HL-60 (cell line): Measurements from ENCODE around the gene MFAP5.

Source experiments
- DNase-seq, 2 experiments: peaks; one replicate each; pipeline ENCODE4 v3.0.0-alpha.2; 2010 to 2020; ENCODE audit warnings: low read depth in 1 of 2, low spot score in 1 of 2
- H3K27ac ChIP-seq: fragments of 250-450 bp; sonication (Bioruptor Pico); replicated peaks from 2 replicates; pipeline ENCODE4 v1.5.1; 2020; ENCODE audit warnings: mild to moderate bottlenecking, moderate library complexity
- H3K27me3 ChIP-seq: fragments of 250-450 bp; sonication (Bioruptor Pico); 2 replicates; pipeline ENCODE4 v1.5.1; 2021; ENCODE audit warnings: mild to moderate bottlenecking, moderate library complexity; ENCODE audit not compliant: insufficient read depth, poor library complexity, severe bottlenecking
- H3K4me3 ChIP-seq: replicated peaks from 2 replicates; pipeline ENCODE4 v1.5.1; 2011; ENCODE audit warnings: mild to moderate bottlenecking, control low read depth, low read length; ENCODE audit not compliant: insufficient read depth
- CTCF ChIP-seq: IDR thresholded peaks from one replicate; pipeline ENCODE4 v1.5.1; 2011; ENCODE audit warnings: low read length, control low read depth, inconsistent platforms; ENCODE audit not compliant: insufficient read depth
- GABPA ChIP-seq: IDR thresholded peaks from 2 replicates; pipeline ENCODE4 v1.6.1; 2012; ENCODE audit warnings: low read depth
- POLR2AphosphoS5 ChIP-seq: IDR thresholded peaks from 2 replicates; pipeline ENCODE4 v1.6.1; 2012; ENCODE audit warnings: low read depth
- SPI1 ChIP-seq: IDR thresholded peaks from 2 replicates; pipeline ENCODE4 v1.6.1; 2012; ENCODE audit warnings: low read depth, mild to moderate bottlenecking, borderline replicate concordance
- TF ChIP-seq, protein P1 (sequence below): IDR thresholded peaks from 2 replicates; pipeline ENCODE4 v1.6.1; 2012; ENCODE audit warnings: low read depth; ENCODE audit not compliant: insufficient replicate concordance

Gene MFAP5

DNA sequence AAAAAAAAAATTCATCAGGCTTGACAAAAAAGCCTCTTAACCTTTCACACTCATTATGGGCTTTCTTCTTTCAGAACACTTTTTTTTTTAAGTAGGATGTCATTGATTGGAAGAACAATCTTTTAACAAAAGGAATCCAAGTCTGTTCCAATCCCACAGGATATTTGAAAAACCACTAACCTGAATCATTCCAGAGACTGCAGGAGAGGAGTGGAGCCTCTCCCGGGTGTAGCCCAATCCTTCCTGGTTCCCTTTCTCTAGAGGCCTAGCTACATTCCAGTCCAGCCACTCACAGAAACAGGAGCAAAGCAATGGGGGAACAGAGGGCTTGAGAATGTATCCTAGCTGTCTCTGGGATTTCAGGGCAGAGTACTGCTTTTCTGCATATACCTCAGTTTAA is 4.3 kb downstream of the MFAP5 start:
- no peak for DNase-seq
- H3K4me3 ChIP-seq: no peak overlapping the region
- TF ChIP-seq CTCF (no peak), POLR2AphosphoS5 (no peak), SPI1 (no peak), GABPA (no peak)
- TF ChIP-seq, protein P1, sequence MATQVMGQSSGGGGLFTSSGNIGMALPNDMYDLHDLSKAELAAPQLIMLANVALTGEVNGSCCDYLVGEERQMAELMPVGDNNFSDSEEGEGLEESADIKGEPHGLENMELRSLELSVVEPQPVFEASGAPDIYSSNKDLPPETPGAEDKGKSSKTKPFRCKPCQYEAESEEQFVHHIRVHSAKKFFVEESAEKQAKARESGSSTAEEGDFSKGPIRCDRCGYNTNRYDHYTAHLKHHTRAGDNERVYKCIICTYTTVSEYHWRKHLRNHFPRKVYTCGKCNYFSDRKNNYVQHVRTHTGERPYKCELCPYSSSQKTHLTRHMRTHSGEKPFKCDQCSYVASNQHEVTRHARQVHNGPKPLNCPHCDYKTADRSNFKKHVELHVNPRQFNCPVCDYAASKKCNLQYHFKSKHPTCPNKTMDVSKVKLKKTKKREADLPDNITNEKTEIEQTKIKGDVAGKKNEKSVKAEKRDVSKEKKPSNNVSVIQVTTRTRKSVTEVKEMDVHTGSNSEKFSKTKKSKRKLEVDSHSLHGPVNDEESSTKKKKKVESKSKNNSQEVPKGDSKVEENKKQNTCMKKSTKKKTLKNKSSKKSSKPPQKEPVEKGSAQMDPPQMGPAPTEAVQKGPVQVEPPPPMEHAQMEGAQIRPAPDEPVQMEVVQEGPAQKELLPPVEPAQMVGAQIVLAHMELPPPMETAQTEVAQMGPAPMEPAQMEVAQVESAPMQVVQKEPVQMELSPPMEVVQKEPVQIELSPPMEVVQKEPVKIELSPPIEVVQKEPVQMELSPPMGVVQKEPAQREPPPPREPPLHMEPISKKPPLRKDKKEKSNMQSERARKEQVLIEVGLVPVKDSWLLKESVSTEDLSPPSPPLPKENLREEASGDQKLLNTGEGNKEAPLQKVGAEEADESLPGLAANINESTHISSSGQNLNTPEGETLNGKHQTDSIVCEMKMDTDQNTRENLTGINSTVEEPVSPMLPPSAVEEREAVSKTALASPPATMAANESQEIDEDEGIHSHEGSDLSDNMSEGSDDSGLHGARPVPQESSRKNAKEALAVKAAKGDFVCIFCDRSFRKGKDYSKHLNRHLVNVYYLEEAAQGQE: no peak
- peaks cover 2% of the 10 kb centered on the region for H3K27me3 ChIP-seq
- no peak overlapping the region for H3K27ac ChIP-seq

DNA sequence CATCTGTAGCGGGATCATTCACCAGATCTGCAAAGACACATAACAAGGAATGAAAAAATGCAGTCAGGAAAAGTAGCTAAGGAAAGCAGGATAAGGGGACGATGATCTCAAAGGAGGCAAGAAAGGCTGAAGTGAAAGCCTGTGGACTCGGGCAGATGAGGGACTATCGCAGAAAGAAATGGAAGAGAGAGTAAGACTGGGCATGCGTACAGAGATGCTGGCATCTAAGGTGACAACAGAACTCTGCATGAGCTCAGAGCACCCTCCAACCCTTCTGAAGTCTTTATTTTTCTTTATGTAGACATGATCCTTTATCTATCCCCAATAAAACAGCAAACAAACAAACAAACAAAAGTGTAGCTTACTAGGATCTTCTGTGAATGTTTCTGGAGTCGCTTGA is 7.2 kb downstream of the MFAP5 start:
- Histone ChIP-seq H3K4me3 (no peak overlapping the region), H3K27me3 (peaks cover 12% of the 10 kb centered on the region), H3K27ac (no peak overlapping the region)
- no peak for DNase-seq
- TF ChIP-seq GABPA: no peak
- TF ChIP-seq SPI1: no peak
- no peak for TF ChIP-seq CTCF
- TF ChIP-seq POLR2AphosphoS5: no peak
- TF ChIP-seq, protein P1: no peak

- TF ChIP-seq POLR2AphosphoS5: no peak
- no peak for TF ChIP-seq CTCF
- no peak for TF ChIP-seq GABPA
- TF ChIP-seq, protein P1: no peak
- TF ChIP-seq SPI1: no peak
- Histone ChIP-seq H3K4me3 (no peak overlapping the region), H3K27ac (no peak overlapping the region), H3K27me3 (peaks cover 17% of the 10 kb centered on the region)
- no peak for DNase-seq
These were observed 13.9 kb downstream of the MFAP5 start for GRCh38 chr12:8648576-8649205.
